ENCODE measurements around the gene SMCR8. TPM values are rescaled to one million over a fixed set of nuclear protein-coding genes. Genes with fewer than 3 reads are reported as not detected.

The SMCR8 gene
- total RNA-seq, 2 experiments from 2014 or later, result 12.9 to 13.7 TPM

- intact Hi-C loops (cut with micrococcal nuclease), result no loop called here
- DNase-seq (no peak), ATAC-seq (no peak)
- no peak for TF ChIP-seq CTCF (IDR thresholded peaks at IDR 0.05)
- Mint-ChIP-seq H3K4me1 (ENCODE audit: low read depth) (no peaks in the 10 kb centered on the region), H3K27ac (no peak overlapping the region), H3K27me3 (no peaks in the 10 kb centered on the region), H3K36me3 (ENCODE audit: low read depth) (peaks cover 41% of the 10 kb centered on the region), H3K9me3 (no peaks in the 10 kb centered on the region), H3K4me3 (no peak overlapping the region)
- POLR2A ChIA-PET, result interaction anchor here (1.0 to 1.1 kb wide), 3 partner anchors 12 to 83 kb away, joined by 3 read pairs; no protein-coding TSS in a partner anchor
- CTCF ChIA-PET, result no interaction called here
Observed at GRCh38 chr17:18344021-18344420, 28.9 kb downstream of the SMCR8 start.

- no peak for DNase-seq
- H3K4me1 Mint-ChIP-seq (ENCODE audit: low read depth), result no peaks in the 10 kb centered on the region
- ATAC-seq, result no peak
- H3K27me3 Mint-ChIP-seq, result no peaks in the 10 kb centered on the region
- ChIA-PET POLR2A (no interaction called here), CTCF (no interaction called here)
- no peak overlapping the region for H3K27ac Mint-ChIP-seq
- TF ChIP-seq CTCF (IDR thresholded peaks at IDR 0.05), result no peak
- H3K9me3 Mint-ChIP-seq, result no peaks in the 10 kb centered on the region
- intact Hi-C loops (cut with micrococcal nuclease), result no loop called here
- H3K4me3 Mint-ChIP-seq, result no peak overlapping the region
- peaks cover 20% of the 10 kb centered on the region for H3K36me3 Mint-ChIP-seq (ENCODE audit: low read depth)
Observed at GRCh38 chr17:18353541-18353940, 38.4 kb downstream of the SMCR8 start.

GRCh38 chr17:18356624-18357023 lies 41.5 kb downstream of the SMCR8 start:
- Mint-ChIP-seq H3K27me3 (no peaks in the 10 kb centered on the region), H3K4me3 (no peak overlapping the region), H3K4me1 (ENCODE audit: low read depth) (peaks cover 3% of the 10 kb centered on the region), H3K36me3 (ENCODE audit: low read depth) (peaks cover 23% of the 10 kb centered on the region), H3K27ac (no peak overlapping the region), H3K9me3 (no peaks in the 10 kb centered on the region)
- ChIA-PET POLR2A (no interaction called here), CTCF (no interaction called here)
- TF ChIP-seq CTCF (IDR thresholded peaks at IDR 0.05), result no peak
- no peak for DNase-seq
- intact Hi-C loops (cut with micrococcal nuclease), result no loop called here
- ATAC-seq, result no peak

GRCh38 chr17:18360518-18360917 lies 45.4 kb downstream of the SMCR8 start:
- ATAC-seq (no peak), DNase-seq (no peak)
- H3K27ac Mint-ChIP-seq, result no peak overlapping the region
- ChIA-PET POLR2A (no interaction called here), CTCF (no interaction called here)
- H3K27me3 Mint-ChIP-seq, result no peaks in the 10 kb centered on the region
- H3K36me3 Mint-ChIP-seq (ENCODE audit: low read depth), result peaks cover 5% of the 10 kb centered on the region
- no peak for TF ChIP-seq CTCF (IDR thresholded peaks at IDR 0.05)
- intact Hi-C loops (cut with micrococcal nuclease), result no loop called here
- H3K4me1 Mint-ChIP-seq (ENCODE audit: low read depth), result peaks cover 16% of the 10 kb centered on the region
- no peak overlapping the region for H3K4me3 Mint-ChIP-seq
- no peaks in the 10 kb centered on the region for H3K9me3 Mint-ChIP-seq

GRCh38 chr17:18361837-18362697 lies 47.0 kb downstream of the SMCR8 start:
- H3K4me1 Mint-ChIP-seq (ENCODE audit: low read depth), result peaks cover 16% of the 10 kb centered on the region
- CTCF ChIA-PET, result interaction anchor here (1.1 to 1.6 kb wide), 3 partner anchors 10 to 192 kb away, joined by 3 to 5 read pairs (median 5); no protein-coding TSS in a partner anchor
- POLR2A ChIA-PET, result interaction anchor here (0.7 to 1.3 kb wide), 4 partner anchors 17 to 677 kb away, joined by 3 read pairs; no protein-coding TSS in a partner anchor
- H3K9me3 Mint-ChIP-seq, result no peaks in the 10 kb centered on the region
- H3K27ac Mint-ChIP-seq, result peak overlapping the region; percentile 61
- peaks cover 4% of the 10 kb centered on the region for H3K36me3 Mint-ChIP-seq (ENCODE audit: low read depth)
- no peak for ATAC-seq
- no peak for TF ChIP-seq CTCF (IDR thresholded peaks at IDR 0.05)
- intact Hi-C loops (cut with micrococcal nuclease), result no loop called here
- no peak for DNase-seq
- peak overlapping the region; percentile 86 for H3K4me3 Mint-ChIP-seq
- no peaks in the 10 kb centered on the region for H3K27me3 Mint-ChIP-seq
